HUES64 (cell line): ENCODE results near the gene TTLL12.

ENCODE experiments used
- H3K27ac ChIP-seq: 2 replicates; pipeline ENCODE4 v1.7.0; 2013; ENCODE audit warnings: low read depth, low read length, inconsistent platforms
- H3K27me3 ChIP-seq: 2 replicates; pipeline ENCODE4 v1.6.1; 2013; ENCODE audit warnings: mild to moderate bottlenecking, low read length; ENCODE audit not compliant: insufficient read depth
- H3K36me3 ChIP-seq: 2 replicates; pipeline ENCODE4 v1.6.1; 2013; ENCODE audit warnings: mild to moderate bottlenecking, low read length; ENCODE audit not compliant: insufficient read depth
- H3K4me1 ChIP-seq: 2 replicates; pipeline ENCODE4 v1.6.1; 2013; ENCODE audit warnings: mild to moderate bottlenecking, low read length, moderate library complexity; ENCODE audit not compliant: insufficient read depth
- H3K4me3 ChIP-seq: 2 replicates; pipeline ENCODE4 v1.5.1; 2013; ENCODE audit warnings: mild to moderate bottlenecking, low read length, moderate library complexity
- H3K9ac ChIP-seq: 2 replicates; pipeline ENCODE4 v1.6.1; 2013; ENCODE audit warnings: mild to moderate bottlenecking, low read depth, low read length
- H3K9me3 ChIP-seq: 2 replicates; pipeline ENCODE4 v1.6.1; 2013; ENCODE audit warnings: low read depth, low read length; ENCODE audit not compliant: insufficient read depth
- WGBS: fragments of 150-250, 120-280 bp; methylation state at CpG from one replicate; pipeline ENCODE4 v1.1.7; 2013; ENCODE audit warnings: missing lambda C conversion rate; 5-methylcytosine and 5-hydroxymethylcytosine counted together

TTLL12 gene

GRCh38 chr22:43205748-43206508, 19.0 kb upstream of the TTLL12 start:
- Histone ChIP-seq H3K36me3 (no peaks in the 10 kb centered on the region), H3K27ac (no peak overlapping the region), H3K9ac (no peak overlapping the region), H3K9me3 (no peaks in the 10 kb centered on the region), H3K27me3 (no peaks in the 10 kb centered on the region), H3K4me1 (peaks cover 5% of the 10 kb centered on the region; the same call in 1 of the 2 replicates), H3K4me3 (no peak overlapping the region)
- WGBS, result 86% methylated on average over 5 of the region's 5 CpGs

GRCh38 chr22:43205261-43205691, 18.3 kb upstream of the TTLL12 start:
- Histone ChIP-seq H3K4me1 (peaks cover 5% of the 10 kb centered on the region; the same call in 1 of the 2 replicates), H3K9ac (no peak overlapping the region), H3K9me3 (no peaks in the 10 kb centered on the region), H3K4me3 (no peak overlapping the region), H3K36me3 (no peaks in the 10 kb centered on the region), H3K27me3 (no peaks in the 10 kb centered on the region), H3K27ac (no peak overlapping the region)
- 90% methylated on average over 9 of the region's 9 CpGs for WGBS

- H3K27me3 ChIP-seq, result no peaks in the 10 kb centered on the region
- H3K9me3 ChIP-seq, result no peaks in the 10 kb centered on the region
- H3K36me3 ChIP-seq, result no peaks in the 10 kb centered on the region
- H3K9ac ChIP-seq, result no peak overlapping the region
- no peak overlapping the region for H3K27ac ChIP-seq
- peaks cover 5% of the 10 kb centered on the region; the same call in 1 of the 2 replicates for H3K4me1 ChIP-seq
- H3K4me3 ChIP-seq, result no peak overlapping the region
- WGBS, result 47% methylated on average over 20 of the region's 20 CpGs
These were observed 16.6 kb upstream of the TTLL12 start for GRCh38 chr22:43203471-43203981.

- Histone ChIP-seq H3K4me3 (no peak overlapping the region), H3K9ac (no peak overlapping the region; the same call in 1 of the 2 replicates), H3K36me3 (no peaks in the 10 kb centered on the region), H3K27ac (no peak overlapping the region), H3K9me3 (no peaks in the 10 kb centered on the region), H3K4me1 (peaks cover 5% of the 10 kb centered on the region; the same call in 1 of the 2 replicates), H3K27me3 (no peaks in the 10 kb centered on the region)
- WGBS, result 65% methylated on average over 13 of the region's 13 CpGs
These were observed 15.9 kb upstream of the TTLL12 start for GRCh38 chr22:43202756-43203410.

- Histone ChIP-seq H3K27ac (no peak overlapping the region), H3K9ac (no peak overlapping the region), H3K4me1 (peaks cover 5% of the 10 kb centered on the region; the same call in 1 of the 2 replicates), H3K27me3 (no peaks in the 10 kb centered on the region), H3K9me3 (no peaks in the 10 kb centered on the region), H3K36me3 (no peaks in the 10 kb centered on the region), H3K4me3 (no peak overlapping the region)
- 94% methylated on average over 10 of the region's 10 CpGs for WGBS
These were observed 15.4 kb upstream of the TTLL12 start for GRCh38 chr22:43202326-43202725.

GRCh38 chr22:43201486-43202219, 14.7 kb upstream of the TTLL12 start:
- Histone ChIP-seq H3K36me3 (no peaks in the 10 kb centered on the region), H3K9me3 (no peaks in the 10 kb centered on the region), H3K27me3 (no peaks in the 10 kb centered on the region), H3K4me1 (peaks cover 5% of the 10 kb centered on the region; the same call in 1 of the 2 replicates), H3K4me3 (no peak overlapping the region), H3K27ac (no peak overlapping the region), H3K9ac (no peak overlapping the region)
- 95% methylated on average over 26 of the region's 26 CpGs for WGBS

GRCh38 chr22:43200555-43200954, 13.6 kb upstream of the TTLL12 start:
- no peak overlapping the region for H3K4me3 ChIP-seq
- no peaks in the 10 kb centered on the region for H3K27me3 ChIP-seq
- peaks cover 5% of the 10 kb centered on the region; the same call in 1 of the 2 replicates for H3K4me1 ChIP-seq
- H3K27ac ChIP-seq, result no peak overlapping the region
- 95% methylated on average over 13 of the region's 13 CpGs for WGBS
- H3K9me3 ChIP-seq, result no peaks in the 10 kb centered on the region
- H3K9ac ChIP-seq, result no peak overlapping the region
- H3K36me3 ChIP-seq, result no peaks in the 10 kb centered on the region

GRCh38 chr22:43200031-43200430, 13.1 kb upstream of the TTLL12 start:
- H3K27ac ChIP-seq, result no peak overlapping the region
- H3K27me3 ChIP-seq, result no peaks in the 10 kb centered on the region
- WGBS, result 95% methylated on average over 17 of the region's 17 CpGs
- no peak overlapping the region for H3K4me3 ChIP-seq
- H3K4me1 ChIP-seq, result peaks cover 5% of the 10 kb centered on the region; the same call in 1 of the 2 replicates
- no peaks in the 10 kb centered on the region for H3K9me3 ChIP-seq
- H3K9ac ChIP-seq, result no peak overlapping the region
- H3K36me3 ChIP-seq, result no peaks in the 10 kb centered on the region

GRCh38 chr22:43199541-43199940, 12.6 kb upstream of the TTLL12 start:
- H3K4me3 ChIP-seq, result no peak overlapping the region
- H3K27me3 ChIP-seq, result no peaks in the 10 kb centered on the region
- no peaks in the 10 kb centered on the region for H3K36me3 ChIP-seq
- H3K27ac ChIP-seq, result no peak overlapping the region
- no peaks in the 10 kb centered on the region for H3K9me3 ChIP-seq
- 94% methylated on average over 11 of the region's 11 CpGs for WGBS
- H3K4me1 ChIP-seq, result peaks cover 5% of the 10 kb centered on the region; the same call in 1 of the 2 replicates
- H3K9ac ChIP-seq, result no peak overlapping the region

- H3K27me3 ChIP-seq, result no peaks in the 10 kb centered on the region
- no peaks in the 10 kb centered on the region for H3K9me3 ChIP-seq
- H3K4me1 ChIP-seq, result peaks cover 5% of the 10 kb centered on the region; the same call in 1 of the 2 replicates
- no peak overlapping the region for H3K4me3 ChIP-seq
- no peak overlapping the region for H3K9ac ChIP-seq
- no peaks in the 10 kb centered on the region for H3K36me3 ChIP-seq
- no peak overlapping the region for H3K27ac ChIP-seq
- 91% methylated on average over 9 of the region's 9 CpGs for WGBS
These were observed 12.0 kb upstream of the TTLL12 start for GRCh38 chr22:43198936-43199335.

- Histone ChIP-seq H3K9me3 (no peaks in the 10 kb centered on the region), H3K27ac (no peak overlapping the region), H3K4me3 (no peak overlapping the region), H3K27me3 (no peaks in the 10 kb centered on the region), H3K9ac (no peak overlapping the region), H3K4me1 (peaks cover 5% of the 10 kb centered on the region; the same call in 1 of the 2 replicates), H3K36me3 (no peaks in the 10 kb centered on the region)
- WGBS, result 89% methylated on average over 5 of the region's 5 CpGs
These were observed 11.2 kb upstream of the TTLL12 start for GRCh38 chr22:43198126-43198525.
